B cell (primary cell): ENCODE measurements around the gene PLBD1. TPM values are rescaled to one million over a fixed set of nuclear protein-coding genes. Genes with fewer than 3 reads are reported as not detected.

Experiments used
- ATAC-seq: fragments of 200-7000 bp; cut with Tn5 transposase; one replicate; pipeline ENCODE4 v1.10.0; 2021; ENCODE audit warnings: low read depth, mild to moderate bottlenecking, moderate number of reproducible peaks, moderate library complexity
- CTCF ChIA-PET: fragments of 350-600 bp; sonication (Branson Sonifier 250); formaldehyde crosslinking; loops from one replicate; lab custom pipeline; 2021; ENCODE audit warnings: antibody characterized with exemption, inconsistent platforms; lab: Charles Lee
- POLR2A ChIA-PET: fragments of 350-600 bp; sonication (Branson Sonifier 250); formaldehyde crosslinking; loops from one replicate; lab custom pipeline; 2021; ENCODE audit warnings: antibody characterized with exemption; lab: Charles Lee
- DNase-seq: peaks from one replicate; pipeline ENCODE4 v3.0.0; 2013
- H2AFZ ChIP-seq: 2 replicates; pipeline ENCODE4 v1.6.1; 2012; ENCODE audit warnings: mild to moderate bottlenecking, low read depth, low read length; ENCODE audit not compliant: insufficient read depth, poor library complexity, severe bottlenecking
- H3K27ac ChIP-seq, 2 donors: 1 replicate in 1 of 2; 2 replicates in 1 of 2; pipeline ENCODE4 v1.5.1; 2012 to 2013; ENCODE audit warnings: low read length in 2 of 2, mild to moderate bottlenecking in 2 of 2, moderate library complexity in 1 of 2
- H3K27me3 ChIP-seq, 4 experiments: fragments of 200-600 bp in 1 of 4; sonication (generic) in 1 of 4; replicated peaks in 1 of 4; 1 replicate in 2 of 4; 2 replicates in 2 of 4; pipeline versions ENCODE4 v1.6.1 to v1.7.0; 2013 to 2016; ENCODE audit warnings: low read length in 3 of 4, mild to moderate bottlenecking in 2 of 4, mixed read lengths in 1 of 4, moderate library complexity in 1 of 4; ENCODE audit not compliant: insufficient read depth in 4 of 4, control insufficient read depth in 3 of 4; ENCODE audit errors: control extremely low read depth in 1 of 4
- H3K36me3 ChIP-seq, 2 experiments: replicated peaks in 1 of 2; 1 replicate in 1 of 2; 2 replicates in 1 of 2; pipeline versions ENCODE4 v1.6.1 to v1.7.1; 2013; ENCODE audit warnings: low read length in 1 of 2; ENCODE audit not compliant: insufficient read depth in 2 of 2, control insufficient read depth in 1 of 2; ENCODE audit errors: control extremely low read depth in 1 of 2, extremely low read depth in 1 of 2
- H3K4me1 ChIP-seq, 2 donors: fragments of 200-600 bp in 1 of 2; sonication (generic) in 1 of 2; 1 replicate in 1 of 2; 2 replicates in 1 of 2; pipeline versions ENCODE4 v1.5.1 to v1.6.1; 2013 to 2017; ENCODE audit warnings: low read length in 2 of 2; ENCODE audit not compliant: control insufficient read depth in 2 of 2, insufficient read depth in 2 of 2
- H3K4me2 ChIP-seq: replicated peaks from 2 replicates; pipeline ENCODE3; 2012; ENCODE audit warnings: mild to moderate bottlenecking, low read depth, low read length; ENCODE audit not compliant: poor library complexity, severe bottlenecking
- H3K4me3 ChIP-seq, 5 experiments: fragments of 200-600 bp in 1 of 5; sonication (generic) in 1 of 5; 1 replicate in 3 of 5; 2 replicates in 2 of 5; pipeline versions ENCODE4 v1.5.1 to v1.7.0; 2011 to 2016; ENCODE audit warnings: low read length in 4 of 5, mild to moderate bottlenecking in 4 of 5, low read depth in 2 of 5, control low read depth in 1 of 5, moderate library complexity in 1 of 5; ENCODE audit not compliant: insufficient read depth in 1 of 5; ENCODE audit errors: control extremely low read depth in 1 of 5, extremely low read depth in 1 of 5
- H3K79me2 ChIP-seq: fragments of 200-600 bp; sonication (generic); one replicate; pipeline ENCODE4 v1.6.0; 2016; ENCODE audit warnings: low read length; ENCODE audit not compliant: control insufficient read depth, insufficient read depth
- H3K9ac ChIP-seq: fragments of 200-600 bp; sonication (generic); 2 replicates; pipeline ENCODE4 v1.6.1; 2017; ENCODE audit warnings: mild to moderate bottlenecking, low read length, moderate library complexity
- H3K9me3 ChIP-seq, 3 donors: one replicate each; pipeline versions ENCODE4 v1.6.1 to v1.7.1; 2013; ENCODE audit warnings: low read length in 2 of 3; ENCODE audit not compliant: control insufficient read depth in 2 of 3, insufficient read depth in 1 of 3; ENCODE audit errors: control extremely low read depth in 1 of 3
- H4K20me1 ChIP-seq: 2 replicates; pipeline ENCODE4 v1.6.0; 2012; ENCODE audit warnings: mild to moderate bottlenecking, low read length; ENCODE audit not compliant: insufficient read depth, control insufficient read depth, poor library complexity, severe bottlenecking
- H3K27ac Mint-ChIP-seq: one replicate; pipeline ENCODE4 v1.8.0; 2021; ENCODE audit warnings: mixed read lengths
- H3K27me3 Mint-ChIP-seq: one replicate; pipeline ENCODE4 v1.8.0; 2021; ENCODE audit warnings: mixed read lengths
- H3K4me1 Mint-ChIP-seq: one replicate; pipeline ENCODE4 v1.8.0; 2021; ENCODE audit warnings: mixed read lengths
- H3K4me3 Mint-ChIP-seq: one replicate; pipeline ENCODE4 v1.8.0; 2021; ENCODE audit warnings: mixed read lengths
- H3K9me3 Mint-ChIP-seq: one replicate; pipeline ENCODE4 v1.8.0; 2022; ENCODE audit warnings: mixed read lengths; ENCODE audit not compliant: insufficient read depth
- CTCF ChIP-seq: fragments of 200-600 bp; IDR thresholded peaks from one replicate; pipeline ENCODE4 v1.8.0; 2022; ENCODE audit warnings: antibody characterized with exemption, mild to moderate bottlenecking
- EZH2 ChIP-seq: IDR thresholded peaks from 2 replicates; pipeline ENCODE4 v1.6.1; 2012; ENCODE audit warnings: borderline replicate concordance, low read depth, mild to moderate bottlenecking, moderate library complexity, low read length; ENCODE audit not compliant: insufficient read depth, poor library complexity, severe bottlenecking
- WGBS: methylation state at CpG from one replicate; pipeline ENCODE4 v1.1.5; 2013; ENCODE audit warnings: missing lambda C conversion rate; ENCODE audit not compliant: insufficient coverage; 5-methylcytosine and 5-hydroxymethylcytosine counted together
- intact Hi-C: fragments of 100-400 bp; cut with micrococcal nuclease; formaldehyde crosslinking; loops from one replicate; pipeline ENCODE4 v1.10.0; 2022
- polyA plus RNA-seq: library from polyadenylated mRNA; depleted of rRNA; stranded (reverse); fragments of >200 nt; gene quantifications from 2 replicates; pipeline ENCODE4 v1.2.3, GENCODE V29; 2012
- total RNA-seq, 2 donors: library from RNA; stranded (reverse); fragments of 120-200 nt in 1 of 2; gene quantifications; 1 replicate in 1 of 2; 2 replicates in 1 of 2; pipeline versions ENCODE4 v1.2.3 to v1.2.4, GENCODE V29; 2013 to 2022

Gene PLBD1
- total and polyA plus RNA-seq, 2 donors (not counting 1 experiment from before 2014, with no cell fraction given), result 1.1 to 1.6 TPM

DNA sequence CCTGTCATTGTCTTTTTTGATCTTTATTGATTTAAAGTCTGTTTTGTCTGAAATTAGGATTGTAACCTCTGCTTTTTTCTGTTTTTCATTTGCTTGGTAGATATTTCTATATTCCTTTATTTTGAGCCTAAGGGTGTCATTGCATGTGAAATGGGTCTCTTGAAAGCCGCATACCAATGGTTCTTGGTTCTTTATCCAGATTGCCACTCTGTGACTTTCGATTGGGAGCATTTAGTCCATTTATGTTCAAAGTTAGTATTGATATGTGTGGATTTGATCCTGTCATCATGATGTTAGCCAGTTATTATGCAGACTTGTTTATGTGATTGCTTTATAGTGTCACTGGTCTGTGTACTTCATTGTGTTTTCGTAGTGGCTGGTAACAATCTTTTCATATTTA, 29.8 kb upstream of the PLBD1 start:
- ATAC-seq, result no peak
- no peak overlapping the region for H3K27ac Mint-ChIP-seq

GRCh38 chr12:14591719-14592118, 24.0 kb upstream of the PLBD1 start:
- Mint-ChIP-seq H3K27ac (no peak overlapping the region), H3K4me3 (no peak overlapping the region), H3K27me3 (no peaks in the 10 kb centered on the region), H3K4me1 (no peaks in the 10 kb centered on the region), H3K9me3 (no peaks in the 10 kb centered on the region)
- no peaks in the 10 kb centered on the region for H3K79me2 ChIP-seq
- no peaks in the 10 kb centered on the region for H3K9me3 ChIP-seq
- intact Hi-C loops, result no loop called here
- H3K4me3 ChIP-seq, result no peak overlapping the region
- no peaks in the 10 kb centered on the region for H3K27me3 ChIP-seq
- H4K20me1 ChIP-seq, result no peaks in the 10 kb centered on the region
- no peaks in the 10 kb centered on the region for H3K4me1 ChIP-seq
- H3K27ac ChIP-seq, result no peak overlapping the region
- H3K9ac ChIP-seq, result no peak overlapping the region
- no peak for TF ChIP-seq CTCF
- no peak for TF ChIP-seq EZH2
- ChIA-PET CTCF (no interaction called here), POLR2A (no interaction called here)
- no peak overlapping the region for H3K4me2 ChIP-seq
- no peak overlapping the region for H2AFZ ChIP-seq
- no CpG with 5 or more reads among the region's 1 CpG for WGBS
- DNase-seq (no peak), ATAC-seq (no peak)
- H3K36me3 ChIP-seq, result no peaks in the 10 kb centered on the region

More for the DNA sequence above, 29.8 kb upstream of the PLBD1 start:
- Histone ChIP-seq H3K36me3 (no peaks in the 10 kb centered on the region), H2AFZ (no peak overlapping the region), H3K27me3 (no peaks in the 10 kb centered on the region), H3K4me3 (no peak overlapping the region), H3K9ac (no peak overlapping the region), H3K9me3 (peaks cover 0 to 9% (median 2%) of the 10 kb centered on the region in 3 donors), H3K27ac (no peak overlapping the region), H3K4me2 (no peak overlapping the region), H4K20me1 (no peaks in the 10 kb centered on the region), H3K79me2 (no peaks in the 10 kb centered on the region), H3K4me1 (no peaks in the 10 kb centered on the region)
- Mint-ChIP-seq H3K27me3 (no peaks in the 10 kb centered on the region), H3K4me1 (peaks cover 4% of the 10 kb centered on the region), H3K4me3 (no peak overlapping the region), H3K9me3 (peaks cover 6% of the 10 kb centered on the region)
- intact Hi-C loops, result no loop called here
- 100% methylated on average over 3 of the region's 3 CpGs for WGBS
- POLR2A ChIA-PET, result no interaction called here
- no peak for DNase-seq
- CTCF ChIA-PET, result no interaction called here
- TF ChIP-seq EZH2, result no peak
- TF ChIP-seq CTCF, result no peak
